Body of pancreas (tissue), 4 donors: Measurements from ENCODE around the gene MUC20.
"Not testable (repeated sequence)": the region's sequence is repeated elsewhere in the genome, so short reads cannot be mapped to it uniquely, and the experiment has no call there.

ENCODE experiments used
- CTCF ChIP-seq, 7 experiments: fragments of 450-650 bp in 4 of 7; fragments of 200-600 bp in 3 of 7; sonication (generic) in 3 of 7; IDR thresholded peaks; one replicate each; pipeline ENCODE4 v1.5.1; 2016 to 2019; ENCODE audit warnings: antibody characterized with exemption in 7 of 7
- POLR2A ChIP-seq, 3 donors: fragments of 450-650 bp; IDR thresholded peaks; one replicate each; pipeline ENCODE4 v1.6.1; 2016; ENCODE audit warnings: antibody characterized with exemption in 3 of 3, mild to moderate bottlenecking in 2 of 3

GRCh38 chr3:195688471-195689183 lies 32.2 kb upstream of the MUC20 start:
- TF ChIP-seq POLR2A, CTCF (IDR thresholded peaks at IDR 0.05): not testable (repeated sequence)
